SK-N-SH (cell line): ENCODE results near the gene AQP1. TPM values are rescaled to one million over a fixed set of nuclear protein-coding genes. Genes with fewer than 3 reads are reported as not detected.
A peak's percentile ranks its signal among the peaks of the same experiment; 100 is the strongest.

Source experiments
- CTCF ChIA-PET: fragments of 300-600, 350-600 bp; formaldehyde crosslinking; extraction: SDS; loops from one replicate; lab custom pipeline; 2021; lab: Yijun Ruan, JAX
- POLR2A ChIA-PET: fragments of 350-600 bp; sonication (Branson Sonifier 250); formaldehyde crosslinking; extraction: SDS; loops from one replicate; lab custom pipeline; 2020; ENCODE audit warnings: antibody characterized with exemption, inconsistent platforms; lab: Yijun Ruan, JAX
- DNase-seq: peaks from one replicate; pipeline ENCODE4 v3.0.0; 2012
- H2AFZ ChIP-seq: fragments of 200-600 bp; sonication (generic); 2 replicates; pipeline ENCODE4 v1.8.1; 2016; ENCODE audit warnings: antibody characterized with exemption, mild to moderate bottlenecking, low read depth
- H3F3A ChIP-seq: fragments of 200-600 bp; sonication (generic); replicated peaks from 2 replicates; pipeline ENCODE3; 2016; ENCODE audit warnings: antibody characterized with exemption, mild to moderate bottlenecking; ENCODE audit not compliant: insufficient read depth
- H3K27ac ChIP-seq, 2 experiments: fragments of 200-500 bp in 1 of 2; fragments of 200-600 bp in 1 of 2; sonication (Bioruptor generic) in 1 of 2; sonication (generic), shearing (Covaris generic) in 1 of 2; 2 replicates each; pipeline versions ENCODE4 v1.5.1 to v1.6.1; 2014 to 2016; ENCODE audit warnings: low read depth in 2 of 2, inconsistent platforms in 1 of 2, low read length in 1 of 2, mild to moderate bottlenecking in 1 of 2, mixed read lengths in 1 of 2
- H3K27me3 ChIP-seq: fragments of 200-600 bp; sonication (generic), shearing (Covaris generic); 2 replicates; pipeline ENCODE4 v1.6.1; 2016; ENCODE audit warnings: mixed run types; ENCODE audit not compliant: insufficient read depth
- H3K36me3 ChIP-seq, 2 experiments: fragments of 200-500 bp in 1 of 2; fragments of 200-600 bp in 1 of 2; sonication (Bioruptor generic) in 1 of 2; sonication (generic) in 1 of 2; replicated peaks in 1 of 2; 2 replicates each; pipeline versions ENCODE3 to v1.5.1; 2014 to 2016; ENCODE audit warnings: low read length in 1 of 2, mild to moderate bottlenecking in 1 of 2; ENCODE audit not compliant: insufficient read depth in 2 of 2, control insufficient read depth in 1 of 2
- H3K4me1 ChIP-seq, 2 experiments: fragments of 200-500 bp in 1 of 2; fragments of 200-600 bp in 1 of 2; sonication (Bioruptor generic) in 1 of 2; sonication (generic), shearing (Covaris generic) in 1 of 2; 2 replicates each; pipeline versions ENCODE4 v1.5.1 to v1.6.1; 2014 to 2016; ENCODE audit warnings: low read depth in 1 of 2, low read length in 1 of 2, mixed run types in 1 of 2; ENCODE audit not compliant: insufficient read depth in 2 of 2, control insufficient read depth in 1 of 2
- H3K4me2 ChIP-seq: fragments of 200-600 bp; sonication (generic), shearing (Covaris generic); 2 replicates; pipeline ENCODE4 v1.6.1; 2017; ENCODE audit warnings: mixed run types
- H3K4me3 ChIP-seq, 2 experiments: fragments of 200-500 bp in 1 of 2; fragments of 200-600 bp in 1 of 2; sonication (Bioruptor generic) in 1 of 2; sonication (generic), shearing (Covaris generic) in 1 of 2; 2 replicates each; pipeline versions ENCODE4 v1.5.1 to v1.8.1; 2014 to 2016; ENCODE audit warnings: low read depth in 2 of 2, inconsistent platforms in 1 of 2, low read length in 1 of 2, mild to moderate bottlenecking in 1 of 2, mixed read lengths in 1 of 2, moderate library complexity in 1 of 2
- H3K79me2 ChIP-seq: fragments of 200-600 bp; sonication (generic); 2 replicates; pipeline ENCODE4 v1.8.1; 2017; ENCODE audit warnings: mild to moderate bottlenecking; ENCODE audit not compliant: insufficient read depth
- H3K9ac ChIP-seq: fragments of 200-600 bp; sonication (generic); 2 replicates; pipeline ENCODE4 v1.6.1; 2017; ENCODE audit warnings: mixed run types
- H3K9me2 ChIP-seq: fragments of 200-600 bp; sonication (generic); 2 replicates; pipeline ENCODE4 v1.6.1; 2017; ENCODE audit warnings: mixed run types
- H3K9me3 ChIP-seq: fragments of 200-600 bp; sonication (generic); 2 replicates; pipeline ENCODE4 v1.6.1; 2017; ENCODE audit warnings: mixed run types, mild to moderate bottlenecking, moderate library complexity
- H4K20me1 ChIP-seq: fragments of 200-600 bp; sonication (generic); 2 replicates; pipeline ENCODE4 v1.6.1; 2017; ENCODE audit warnings: mild to moderate bottlenecking, mixed run types; ENCODE audit not compliant: insufficient read depth
- EP300 ChIP-seq, 2 experiments: IDR thresholded peaks; 2 replicates each; pipeline versions ENCODE4 v1.4.0 to v1.6.1; 2012; ENCODE audit warnings: borderline replicate concordance in 1 of 2, low read depth in 1 of 2, low read length in 1 of 2
- EZH2phosphoT487 ChIP-seq: fragments of 200-600 bp; sonication (generic); IDR thresholded peaks from 2 replicates; pipeline ENCODE4 v1.6.1; 2017; ENCODE audit warnings: low read depth, mixed run types, mild to moderate bottlenecking, antibody characterized with exemption, moderate library complexity, borderline replicate concordance
- FOSL2 ChIP-seq: IDR thresholded peaks from 2 replicates; pipeline ENCODE4 v1.4.0; 2012; ENCODE audit warnings: low read depth, mild to moderate bottlenecking, moderate library complexity, borderline replicate concordance
- FOXM1 ChIP-seq: IDR thresholded peaks from 2 replicates; pipeline ENCODE4 v1.4.0; 2012; ENCODE audit warnings: low read depth, mild to moderate bottlenecking
- GATA2 ChIP-seq: sonication (generic); formaldehyde crosslinking; IDR thresholded peaks from 2 replicates; pipeline ENCODE4 v1.5.0; 2020; ENCODE audit warnings: mild to moderate bottlenecking, missing genetic modification reagents
- MEF2A ChIP-seq: IDR thresholded peaks from 2 replicates; pipeline ENCODE4 v1.4.0; 2012; ENCODE audit warnings: low read depth, borderline replicate concordance
- NFIC ChIP-seq: IDR thresholded peaks from 2 replicates; pipeline ENCODE4 v1.4.0; 2012; ENCODE audit warnings: borderline replicate concordance
- RCOR1 ChIP-seq: fragments of 150-350 bp; IDR thresholded peaks from 2 replicates; pipeline ENCODE4 v1.6.1; 2017; ENCODE audit warnings: antibody characterized with exemption, low read length
- RFX5 ChIP-seq: IDR thresholded peaks from 2 replicates; pipeline ENCODE4 v1.6.1; 2012; ENCODE audit warnings: mild to moderate bottlenecking, improper control_type of control experiment, low read length
- SMC3 ChIP-seq: IDR thresholded peaks from 2 replicates; pipeline ENCODE4 v1.6.1; 2012; ENCODE audit warnings: low read depth, low read length, improper control_type of control experiment
- YY1 ChIP-seq: IDR thresholded peaks from 2 replicates; pipeline ENCODE4 v1.4.0; 2012; ENCODE audit warnings: low read depth, mild to moderate bottlenecking
- ZBTB33 ChIP-seq: IDR thresholded peaks from 2 replicates; pipeline ENCODE4 v1.4.0; 2012; ENCODE audit warnings: low read depth, borderline replicate concordance
- WGBS: methylation state at CpG from one replicate; pipeline ENCODE4 v1.1.6; 2017; ENCODE audit warnings: low lambda C conversion rate; 5-methylcytosine and 5-hydroxymethylcytosine counted together
- polyA plus RNA-seq, 3 experiments: library from polyadenylated mRNA; depleted of rRNA; stranded (reverse); fragments of >200 nt; gene quantifications; 2 replicates each; pipeline ENCODE4 v1.2.3, GENCODE V29; 2012
- TF ChIP-seq, protein P1 (sequence below): fragments of 150-350 bp; IDR thresholded peaks from 2 replicates; pipeline ENCODE4 v1.6.1; 2016; ENCODE audit warnings: mild to moderate bottlenecking, low read depth, low read length

Gene AQP1
- polyA plus RNA-seq, 1 of the 3 experiments (the other 2 are of a cell fraction), result 1.7 TPM

DNA sequence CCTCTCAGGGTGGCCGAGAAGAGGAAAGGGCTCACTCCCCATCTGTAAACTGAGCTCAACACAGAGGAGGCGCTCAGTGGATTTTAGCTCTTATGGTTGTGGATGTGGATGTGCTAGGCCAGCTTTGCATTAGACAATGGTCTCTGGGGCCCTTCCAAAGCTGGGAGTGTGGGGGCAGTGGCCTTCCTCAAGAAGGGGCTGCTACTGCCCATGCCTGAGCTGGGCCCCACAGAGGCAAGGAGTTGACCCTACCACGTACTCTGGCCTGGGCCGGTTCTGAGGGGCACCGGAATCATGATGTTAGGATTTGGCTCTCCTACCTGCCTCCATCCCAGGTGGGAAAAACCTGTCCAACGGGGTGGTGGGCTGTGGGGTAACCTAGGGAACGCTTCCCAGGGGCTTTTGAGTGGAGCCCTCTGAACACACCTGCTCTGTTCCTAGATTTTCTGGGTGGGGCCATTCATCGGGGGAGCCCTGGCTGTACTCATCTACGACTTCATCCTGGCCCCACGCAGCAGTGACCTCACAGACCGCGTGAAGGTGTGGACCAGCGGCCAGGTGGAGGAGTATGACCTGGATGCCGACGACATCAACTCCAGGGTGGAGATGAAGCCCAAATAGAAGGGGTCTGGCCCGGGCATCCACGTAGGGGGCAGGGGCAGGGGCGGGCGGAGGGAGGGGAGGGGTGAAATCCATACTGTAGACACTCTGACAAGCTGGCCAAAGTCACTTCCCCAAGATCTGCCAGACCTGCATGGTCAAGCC is 11.5 kb downstream of the AQP1 start:
- CTCF ChIA-PET, result interaction anchor here (0.9 to 4.2 kb wide), 6 partner anchors 9 to 212 kb away, joined by 3 to 34 read pairs (median 4); no protein-coding TSS in a partner anchor
- DNase-seq, result peak; percentile 17
- Histone ChIP-seq H3K36me3 (no peaks in the 10 kb centered on the region), H3K79me2 (no peaks in the 10 kb centered on the region), H3K27me3 (no peaks in the 10 kb centered on the region), H3K9me3 (no peaks in the 10 kb centered on the region), H3K9me2 (no peaks in the 10 kb centered on the region), H3K27ac (no peak overlapping the region), H3K4me3 (no peak overlapping the region), H4K20me1 (no peaks in the 10 kb centered on the region), H2AFZ (no peak overlapping the region), H3K4me2 (no peak overlapping the region), H3F3A (peaks cover 11% of the 10 kb centered on the region), H3K9ac (no peak overlapping the region)
- 86% methylated on average over 16 of the region's 19 CpGs for WGBS
- POLR2A ChIA-PET, result interaction anchor here (0.6 kb wide), 1 partner anchor 9 kb away, joined by 4 read pairs; no protein-coding TSS in a partner anchor
- TF ChIP-seq FOXM1, result no peak
- TF ChIP-seq MEF2A, result no peak
- TF ChIP-seq RCOR1, result no peak
- TF ChIP-seq, protein P1, sequence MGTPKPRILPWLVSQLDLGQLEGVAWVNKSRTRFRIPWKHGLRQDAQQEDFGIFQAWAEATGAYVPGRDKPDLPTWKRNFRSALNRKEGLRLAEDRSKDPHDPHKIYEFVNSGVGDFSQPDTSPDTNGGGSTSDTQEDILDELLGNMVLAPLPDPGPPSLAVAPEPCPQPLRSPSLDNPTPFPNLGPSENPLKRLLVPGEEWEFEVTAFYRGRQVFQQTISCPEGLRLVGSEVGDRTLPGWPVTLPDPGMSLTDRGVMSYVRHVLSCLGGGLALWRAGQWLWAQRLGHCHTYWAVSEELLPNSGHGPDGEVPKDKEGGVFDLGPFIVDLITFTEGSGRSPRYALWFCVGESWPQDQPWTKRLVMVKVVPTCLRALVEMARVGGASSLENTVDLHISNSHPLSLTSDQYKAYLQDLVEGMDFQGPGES, result no peak
- no peak for TF ChIP-seq FOSL2
- TF ChIP-seq SMC3, result no peak
- TF ChIP-seq NFIC, result no peak
- no peak for TF ChIP-seq EZH2phosphoT487
- no peak for TF ChIP-seq RFX5
- TF ChIP-seq YY1, result no peak
- TF ChIP-seq EP300 (IDR thresholded peaks at IDR 0.05; ENCODE audit: borderline replicate concordance in 1 of 2, low read depth in 1 of 2, low read length in 1 of 2), result no peak
- no peak for TF ChIP-seq ZBTB33
- TF ChIP-seq GATA2 (CRISPR knock-in tag), result no peak
- TF ChIP-seq, all 33 proteins: peak for 0
- peaks cover 20 to 35% of the 10 kb centered on the region in 2 experiments; a peak in 3 of 4 replicates for H3K4me1 ChIP-seq
